Spleen (tissue), 7 donors: Measurements from ENCODE around the gene EYA2.

ENCODE experiments used
- POLR2A ChIP-seq, 3 donors: fragments of 450-650 bp; IDR thresholded peaks; one replicate each; pipeline ENCODE4 v1.5.1; 2017; ENCODE audit warnings: antibody characterized with exemption in 3 of 3, mild to moderate bottlenecking in 1 of 3
- POLR2AphosphoS5 ChIP-seq, 3 donors: sonication (generic); formaldehyde crosslinking; IDR thresholded peaks; one replicate each; pipeline ENCODE4 v1.5.1; 2017; ENCODE audit warnings: antibody characterized with exemption in 3 of 3
- TF ChIP-seq, protein P1 (sequence below), 11 experiments: fragments of 200-600 bp in 7 of 11; fragments of 450-650 bp in 4 of 11; sonication (generic) in 4 of 11; IDR thresholded peaks in 8 of 11; conservative IDR thresholded peaks in 3 of 11; 1 replicate in 7 of 11; 2 replicates in 4 of 11; pipeline versions ENCODE4 v1.4.0 to v1.8.0; 2016 to 2021; ENCODE audit warnings: antibody characterized with exemption in 11 of 11, inconsistent platforms in 4 of 11, mild to moderate bottlenecking in 1 of 11
- donor health status: DM: no; HTN: no; CAD: no; lungs with moderate emphysema.
- donor health status: DM: no; HTN: no; CAD: no.
- donor health status: DM: no; HTN: no; CAD: no.

DNA sequence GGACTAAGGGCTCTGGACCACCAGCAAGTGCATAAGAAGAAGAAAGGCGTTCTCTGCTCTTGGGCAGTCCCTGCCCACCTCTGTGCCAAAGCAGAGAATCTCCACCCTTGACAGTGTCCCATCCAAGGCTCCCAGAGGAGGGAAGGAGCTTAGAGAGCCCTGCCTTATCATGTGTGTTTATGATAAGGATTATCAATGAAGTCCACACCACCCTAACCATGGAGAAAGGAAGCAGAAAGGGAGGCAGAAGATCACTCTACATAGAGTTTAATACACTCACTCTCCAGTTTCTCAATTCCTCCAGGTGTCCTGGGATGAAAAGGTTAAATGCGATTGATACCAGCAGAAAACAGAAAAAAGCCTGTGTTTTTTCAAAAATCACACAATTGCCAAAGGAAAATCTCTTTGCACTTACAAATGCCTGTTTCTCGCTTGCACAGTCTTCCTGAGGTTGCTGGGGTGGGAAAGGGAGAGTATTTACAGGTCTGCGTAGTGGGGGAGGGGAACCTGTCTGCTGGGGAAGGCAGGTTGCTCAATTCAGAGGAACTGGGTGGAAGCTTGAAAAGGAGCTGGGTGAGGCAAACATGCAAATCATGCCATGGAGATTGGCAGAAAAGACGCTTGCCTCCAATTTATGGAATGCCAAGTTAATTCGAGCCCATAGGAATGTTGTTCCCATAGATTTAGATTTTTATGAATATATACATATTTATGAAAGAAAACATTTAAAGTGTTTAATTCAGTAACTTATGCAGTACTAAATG is 104.0 kb downstream of the EYA2 start:
- TF ChIP-seq, protein P1, sequence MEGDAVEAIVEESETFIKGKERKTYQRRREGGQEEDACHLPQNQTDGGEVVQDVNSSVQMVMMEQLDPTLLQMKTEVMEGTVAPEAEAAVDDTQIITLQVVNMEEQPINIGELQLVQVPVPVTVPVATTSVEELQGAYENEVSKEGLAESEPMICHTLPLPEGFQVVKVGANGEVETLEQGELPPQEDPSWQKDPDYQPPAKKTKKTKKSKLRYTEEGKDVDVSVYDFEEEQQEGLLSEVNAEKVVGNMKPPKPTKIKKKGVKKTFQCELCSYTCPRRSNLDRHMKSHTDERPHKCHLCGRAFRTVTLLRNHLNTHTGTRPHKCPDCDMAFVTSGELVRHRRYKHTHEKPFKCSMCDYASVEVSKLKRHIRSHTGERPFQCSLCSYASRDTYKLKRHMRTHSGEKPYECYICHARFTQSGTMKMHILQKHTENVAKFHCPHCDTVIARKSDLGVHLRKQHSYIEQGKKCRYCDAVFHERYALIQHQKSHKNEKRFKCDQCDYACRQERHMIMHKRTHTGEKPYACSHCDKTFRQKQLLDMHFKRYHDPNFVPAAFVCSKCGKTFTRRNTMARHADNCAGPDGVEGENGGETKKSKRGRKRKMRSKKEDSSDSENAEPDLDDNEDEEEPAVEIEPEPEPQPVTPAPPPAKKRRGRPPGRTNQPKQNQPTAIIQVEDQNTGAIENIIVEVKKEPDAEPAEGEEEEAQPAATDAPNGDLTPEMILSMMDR (IDR thresholded peaks at IDR 0.05 in 8 of 11, conservative IDR thresholded peaks at IDR 0.05 in 3 of 11) = no peak
- TF ChIP-seq POLR2A (IDR thresholded peaks at IDR 0.05) (no peak), POLR2AphosphoS5 (IDR thresholded peaks at IDR 0.05) (no peak)
